Mammary epithelial cell (primary cell): ENCODE measurements around the gene LRRC8B.

Experiments used
- EZH2 ChIP-seq: IDR thresholded peaks from 2 replicates; pipeline ENCODE4 v1.6.1; 2012; ENCODE audit warnings: low read length, inconsistent platforms, borderline replicate concordance
- TF ChIP-seq, protein P1 (sequence below), 2 donors: IDR thresholded peaks in 1 of 2; conservative IDR thresholded peaks in 1 of 2; 2 replicates each; pipeline ENCODE4 v1.5.1; 2011 to 2012; ENCODE audit warnings: inconsistent platforms in 2 of 2, low read length in 2 of 2, mild to moderate bottlenecking in 2 of 2, control low read depth in 1 of 2, low read depth in 1 of 2; ENCODE audit not compliant: insufficient read depth in 1 of 2; ENCODE audit errors: extremely low read depth in 1 of 2

DNA sequence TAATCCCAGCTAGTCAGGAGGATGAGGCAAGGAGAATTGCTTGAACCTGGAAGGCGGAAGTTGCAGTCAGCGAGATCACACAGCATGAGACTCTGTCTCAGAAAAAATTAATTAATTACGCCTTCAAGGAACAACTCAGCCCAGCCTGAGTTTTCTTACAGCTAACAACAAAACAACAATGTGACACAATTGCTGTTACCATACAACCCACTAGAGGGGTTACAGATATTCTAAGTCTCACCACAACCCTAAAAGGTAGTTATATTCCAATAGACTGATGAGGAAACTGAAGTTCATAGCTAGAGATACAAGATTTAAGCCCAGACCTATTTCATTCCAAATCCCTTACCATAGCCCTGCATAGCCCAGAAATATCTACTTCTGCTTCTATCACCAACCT is 105.4 kb downstream of the LRRC8B start:
- TF ChIP-seq, protein P1, sequence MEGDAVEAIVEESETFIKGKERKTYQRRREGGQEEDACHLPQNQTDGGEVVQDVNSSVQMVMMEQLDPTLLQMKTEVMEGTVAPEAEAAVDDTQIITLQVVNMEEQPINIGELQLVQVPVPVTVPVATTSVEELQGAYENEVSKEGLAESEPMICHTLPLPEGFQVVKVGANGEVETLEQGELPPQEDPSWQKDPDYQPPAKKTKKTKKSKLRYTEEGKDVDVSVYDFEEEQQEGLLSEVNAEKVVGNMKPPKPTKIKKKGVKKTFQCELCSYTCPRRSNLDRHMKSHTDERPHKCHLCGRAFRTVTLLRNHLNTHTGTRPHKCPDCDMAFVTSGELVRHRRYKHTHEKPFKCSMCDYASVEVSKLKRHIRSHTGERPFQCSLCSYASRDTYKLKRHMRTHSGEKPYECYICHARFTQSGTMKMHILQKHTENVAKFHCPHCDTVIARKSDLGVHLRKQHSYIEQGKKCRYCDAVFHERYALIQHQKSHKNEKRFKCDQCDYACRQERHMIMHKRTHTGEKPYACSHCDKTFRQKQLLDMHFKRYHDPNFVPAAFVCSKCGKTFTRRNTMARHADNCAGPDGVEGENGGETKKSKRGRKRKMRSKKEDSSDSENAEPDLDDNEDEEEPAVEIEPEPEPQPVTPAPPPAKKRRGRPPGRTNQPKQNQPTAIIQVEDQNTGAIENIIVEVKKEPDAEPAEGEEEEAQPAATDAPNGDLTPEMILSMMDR (conservative IDR thresholded peaks at IDR 0.05 in 1 of 2, IDR thresholded peaks at IDR 0.05 in 1 of 2; ENCODE audit: extremely low read depth in 1 of 2, insufficient read depth in 1 of 2, low read depth in 1 of 2, low read length in 2 of 2) = no peak
- TF ChIP-seq EZH2 = no peak
